ENCODE data around the gene ALDOC. TPM values are rescaled to one million over a fixed set of nuclear protein-coding genes. Genes with fewer than 3 reads are reported as not detected.
A peak's percentile ranks its signal among the peaks of the same experiment; 100 is the strongest.

ALDOC gene
- total and polyA plus RNA-seq, 10 of the 15 experiments (the other 5 are each of a cell fraction or from before 2014, with no cell fraction given) = 16.0 to 268 (median 78.2) TPM

DNA sequence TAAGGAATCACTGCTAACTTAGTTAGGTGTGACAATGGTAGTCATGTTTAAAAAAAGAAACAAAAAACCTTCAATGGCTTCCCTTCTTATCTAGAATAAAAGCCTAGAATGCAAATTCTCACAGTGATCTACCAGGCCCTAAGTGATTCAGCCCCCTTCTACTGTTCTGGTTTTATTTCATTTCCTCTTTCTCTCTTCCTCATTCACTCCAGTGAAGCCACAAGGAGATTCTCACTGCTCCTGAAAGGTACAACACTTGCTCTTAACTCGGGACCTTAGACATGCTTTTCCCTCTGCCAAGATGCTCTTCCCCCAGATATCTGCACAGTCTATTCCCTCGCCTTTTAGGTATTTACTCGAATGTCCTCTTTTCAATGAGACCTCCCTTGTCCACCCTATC, 9.1 kb downstream of the ALDOC start:
- H3K4me1 ChIP-seq (ENCODE audit: control insufficient read depth, insufficient read depth, low read length) = peaks cover 15% of the 10 kb centered on the region
- H3K27ac ChIP-seq (ENCODE audit: control insufficient read depth, insufficient read depth) = peak overlapping the region; percentile 59
- intact Hi-C loops (cut with micrococcal nuclease; ENCODE audit: unreplicated experiment) = loop anchor here (1.0 kb wide), 1 partner anchor 16 kb away; no protein-coding TSS in a partner anchor
- no peaks in the 10 kb centered on the region for H3K27me3 ChIP-seq (replicated peaks in 1 of 2; ENCODE audit: control insufficient read depth in 2 of 2, insufficient read depth in 2 of 2, low read length in 1 of 2)
- H3K9me3 ChIP-seq (replicated peaks; ENCODE audit: control insufficient read depth, insufficient read depth, low read length) = no peaks in the 10 kb centered on the region
- H4K20me1 ChIP-seq (ENCODE audit: control insufficient read depth, insufficient read depth) = no peaks in the 10 kb centered on the region
- peak overlapping the region; percentile 85 for H3K4me2 ChIP-seq (ENCODE audit: control insufficient read depth, insufficient read depth)
- H3K36me3 ChIP-seq (ENCODE audit: control insufficient read depth in 2 of 2, insufficient read depth in 2 of 2, low read length in 1 of 2) = peaks cover 5 to 13% of the 10 kb centered on the region in 2 experiments; a peak in 3 of 4 replicates
- no peak overlapping the region; the same call in 1 of the 2 replicates for H3K9ac ChIP-seq (ENCODE audit: control insufficient read depth, insufficient read depth, low read length)
- peak; percentile 64 for FAIRE-seq
- peaks cover 73% of the 10 kb centered on the region for H3K79me2 ChIP-seq (ENCODE audit: control insufficient read depth, insufficient read depth, low read length)
- TSS peak; percentile 34 for BruUV-seq (replicated peaks)
- H3K4me3 ChIP-seq = peak overlapping the region; percentile 90; the same call in 1 of the 2 replicates
- ChIA-PET SMC1A (ENCODE audit: uncharacterized antibody, unreplicated experiment) (interaction anchor here (8.3 kb wide), 1 partner anchor 18 kb away, joined by 89 read pairs; no protein-coding TSS in a partner anchor), POLR2A (interaction anchor here (1.0 to 9.9 kb wide), 8 partner anchors 9 to 94 kb away, joined by 3 to 148 read pairs (median 4); partner anchors contain the start of genes ALDOC, SDF2, SUPT6H and UNC119), CTCF (interaction anchor here (0.7 to 6.6 kb wide), 3 partner anchors 9 to 45 kb away, joined by 3 to 83 read pairs (median 9); partner anchors contain the start of gene ALDOC), RAD21 (ENCODE audit: unreplicated experiment) (interaction anchor here (1.0 to 7.1 kb wide), 3 partner anchors 10 to 66 kb away, joined by 3 to 102 read pairs (median 4); partner anchors contain the start of gene UNC119)
- in situ Hi-C loops (cut with MboI) = loop anchor here (25.0 kb wide), 1 partner anchor 1080 kb away; no protein-coding TSS in a partner anchor
- 0% methylated on average over 3 of the region's 3 CpGs for WGBS (ENCODE audit: insufficient coverage, insufficient replicate concordance, low lambda C conversion rate, missing lambda C conversion rate)
- ATAC-seq = peak; percentile 48
- DNase-seq (ENCODE audit: low read depth, low spot score) = peak; percentile 68
- no peak overlapping the region for H2AFZ ChIP-seq (ENCODE audit: control insufficient read depth, low read depth, low read length)
- TF ChIP-seq ZBTB40 (IDR thresholded peaks at IDR 0.05; ENCODE audit: borderline replicate concordance) (no peak), CREB1 (IDR thresholded peaks at IDR 0.05; ENCODE audit: low read depth) (no peak), NR2C2 (IDR thresholded peaks at IDR 0.05; ENCODE audit: borderline replicate concordance, control insufficient read depth, insufficient read length, low read depth) (no peak), TCF3 (IDR thresholded peaks at IDR 0.05; ENCODE audit: borderline replicate concordance, insufficient read depth, low read depth, low read length) (no peak), FOXM1 (IDR thresholded peaks at IDR 0.05; ENCODE audit: low read depth, low read length) (0 out of 2 replicates have a peak, but pooled peaks have one; percentile 20), ZSCAN29 (IDR thresholded peaks at IDR 0.05) (no peak), KDM1A (IDR thresholded peaks at IDR 0.05; ENCODE audit: borderline replicate concordance) (no peak), ZNF384 (IDR thresholded peaks at IDR 0.05; ENCODE audit: borderline replicate concordance, low read depth, low read length) (0 out of 2 replicates have a peak, but pooled peaks have one; percentile 12), ZZZ3 (IDR thresholded peaks at IDR 0.05; ENCODE audit: control insufficient read depth, insufficient read length, low read depth) (no peak), EZH2 (IDR thresholded peaks at IDR 0.05; ENCODE audit: borderline replicate concordance, control insufficient read depth, low read depth, low read length) (no peak), POLR2AphosphoS5 (IDR thresholded peaks at IDR 0.05; ENCODE audit: low read length) (no peak), RFX5 (IDR thresholded peaks at IDR 0.05; ENCODE audit: low read depth, low read length) (no peak), BRCA1 (IDR thresholded peaks at IDR 0.05; ENCODE audit: low read depth, low read length) (no peak), FOS (IDR thresholded peaks at IDR 0.05; ENCODE audit: borderline replicate concordance, extremely low read depth, insufficient read length) (no peak), RCOR1 (conservative IDR thresholded peaks at IDR 0.05; ENCODE audit: low read depth, low read length) (no peak), NFYB (IDR thresholded peaks at IDR 0.05; ENCODE audit: insufficient read depth, low read depth, low read length) (no peak), BCL11A (IDR thresholded peaks at IDR 0.05; ENCODE audit: low read depth, low read length) (0 out of 2 replicates have a peak, but pooled peaks have one; percentile 26), CBX5 (IDR thresholded peaks at IDR 0.05; ENCODE audit: low read depth) (no peak)
